ENCODE measurements around the gene SMCO2.

SMCO2 gene

GRCh38 chr12:27508736-27509431, 62.3 kb downstream of the SMCO2 start:
- TF ChIP-seq ZBTB7A (IDR thresholded peaks at IDR 0.05; ENCODE audit: low read depth): no peak
- no peak for TF ChIP-seq REST (IDR thresholded peaks at IDR 0.05; ENCODE audit: low read depth)
- TF ChIP-seq FOXM1 (IDR thresholded peaks at IDR 0.05; ENCODE audit: borderline replicate concordance, low read depth): no peak
- TF ChIP-seq TCF12 (IDR thresholded peaks at IDR 0.05; ENCODE audit: low read depth): no peak
- no peak for TF ChIP-seq USF1 (IDR thresholded peaks at IDR 0.05)
- TF ChIP-seq TAF1 (IDR thresholded peaks at IDR 0.05; ENCODE audit: low read depth): no peak; the same call in 1 of the 2 replicates
- TF ChIP-seq YY1 (IDR thresholded peaks at IDR 0.05; ENCODE audit: low read depth): no peak
- TF ChIP-seq EP300 (IDR thresholded peaks at IDR 0.05; ENCODE audit: borderline replicate concordance): no peak
- TF ChIP-seq CEBPB (IDR thresholded peaks at IDR 0.05): no peak
- no peak for TF ChIP-seq TEAD4 (IDR thresholded peaks at IDR 0.05)
- no peak for TF ChIP-seq MAX (IDR thresholded peaks at IDR 0.05)
- no peak for TF ChIP-seq EGR1 (IDR thresholded peaks at IDR 0.05)
- no peak for TF ChIP-seq CREB1 (IDR thresholded peaks at IDR 0.05; ENCODE audit: low read depth)

- TF ChIP-seq FOXM1 (IDR thresholded peaks at IDR 0.05; ENCODE audit: borderline replicate concordance, low read depth): no peak
- no peak for TF ChIP-seq RAD21 (IDR thresholded peaks at IDR 0.05; ENCODE audit: low read depth)
- no peak for TF ChIP-seq TCF12 (IDR thresholded peaks at IDR 0.05; ENCODE audit: low read depth)
- no peak for TF ChIP-seq TAF1 (IDR thresholded peaks at IDR 0.05; ENCODE audit: low read depth)
- no peak for TF ChIP-seq CREB1 (IDR thresholded peaks at IDR 0.05; ENCODE audit: low read depth)
- TF ChIP-seq REST (IDR thresholded peaks at IDR 0.05; ENCODE audit: low read depth): no peak
- TF ChIP-seq TEAD4 (IDR thresholded peaks at IDR 0.05): no peak
- TF ChIP-seq NFIC (IDR thresholded peaks at IDR 0.05): no peak
- no peak for TF ChIP-seq YY1 (IDR thresholded peaks at IDR 0.05; ENCODE audit: low read depth)
- TF ChIP-seq CEBPB (IDR thresholded peaks at IDR 0.05): no peak
- TF ChIP-seq USF1 (IDR thresholded peaks at IDR 0.05): no peak
- no peak for TF ChIP-seq ZBTB7A (IDR thresholded peaks at IDR 0.05; ENCODE audit: low read depth)
- TF ChIP-seq EGR1 (IDR thresholded peaks at IDR 0.05): no peak
- no peak for TF ChIP-seq EP300 (IDR thresholded peaks at IDR 0.05; ENCODE audit: borderline replicate concordance)
- no peak for TF ChIP-seq MAX (IDR thresholded peaks at IDR 0.05)
Observed at GRCh38 chr12:27511031-27511722, 64.6 kb downstream of the SMCO2 start.

- TF ChIP-seq TAF1 (IDR thresholded peaks at IDR 0.05; ENCODE audit: low read depth) (no peak), RAD21 (IDR thresholded peaks at IDR 0.05; ENCODE audit: low read depth) (no peak), EP300 (IDR thresholded peaks at IDR 0.05; ENCODE audit: borderline replicate concordance) (no peak), CEBPB (IDR thresholded peaks at IDR 0.05) (no peak), CREB1 (IDR thresholded peaks at IDR 0.05; ENCODE audit: low read depth) (no peak), ZBTB7A (IDR thresholded peaks at IDR 0.05; ENCODE audit: low read depth) (no peak), TCF12 (IDR thresholded peaks at IDR 0.05; ENCODE audit: low read depth) (no peak), MAX (IDR thresholded peaks at IDR 0.05) (no peak), USF1 (IDR thresholded peaks at IDR 0.05) (no peak), YY1 (IDR thresholded peaks at IDR 0.05; ENCODE audit: low read depth) (no peak), REST (IDR thresholded peaks at IDR 0.05; ENCODE audit: low read depth) (no peak), EGR1 (IDR thresholded peaks at IDR 0.05) (no peak), TEAD4 (IDR thresholded peaks at IDR 0.05) (no peak), FOXM1 (IDR thresholded peaks at IDR 0.05; ENCODE audit: borderline replicate concordance, low read depth) (no peak), NFIC (IDR thresholded peaks at IDR 0.05) (no peak)
Observed at GRCh38 chr12:27511723-27512045, 65.1 kb downstream of the SMCO2 start.
